ENCODE data around the gene DPP6.

DPP6 gene

DNA sequence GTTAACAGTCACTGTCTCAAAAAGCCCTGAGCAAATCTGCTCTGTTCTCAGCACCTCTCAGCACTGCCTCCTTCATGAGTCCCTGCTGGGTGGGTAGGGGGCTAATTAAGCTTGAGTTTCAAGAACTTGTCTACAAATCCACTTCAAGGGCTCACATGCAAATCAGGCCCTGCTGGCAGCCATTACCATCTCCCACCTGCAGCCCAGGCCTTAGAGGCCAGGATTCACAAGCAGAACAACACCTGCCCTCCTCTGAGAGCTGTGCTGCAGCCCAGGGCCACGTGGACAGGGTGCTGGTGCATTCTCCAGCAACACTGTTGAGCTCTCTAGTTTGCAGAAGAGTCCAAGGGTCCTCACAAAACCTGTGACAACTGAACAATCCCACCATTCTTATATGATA is 119.2 kb downstream of the DPP6 start:
- no peak overlapping the region for H3K4me3 ChIP-seq (ENCODE audit: low read depth, low read length)
- TF ChIP-seq, protein P1, sequence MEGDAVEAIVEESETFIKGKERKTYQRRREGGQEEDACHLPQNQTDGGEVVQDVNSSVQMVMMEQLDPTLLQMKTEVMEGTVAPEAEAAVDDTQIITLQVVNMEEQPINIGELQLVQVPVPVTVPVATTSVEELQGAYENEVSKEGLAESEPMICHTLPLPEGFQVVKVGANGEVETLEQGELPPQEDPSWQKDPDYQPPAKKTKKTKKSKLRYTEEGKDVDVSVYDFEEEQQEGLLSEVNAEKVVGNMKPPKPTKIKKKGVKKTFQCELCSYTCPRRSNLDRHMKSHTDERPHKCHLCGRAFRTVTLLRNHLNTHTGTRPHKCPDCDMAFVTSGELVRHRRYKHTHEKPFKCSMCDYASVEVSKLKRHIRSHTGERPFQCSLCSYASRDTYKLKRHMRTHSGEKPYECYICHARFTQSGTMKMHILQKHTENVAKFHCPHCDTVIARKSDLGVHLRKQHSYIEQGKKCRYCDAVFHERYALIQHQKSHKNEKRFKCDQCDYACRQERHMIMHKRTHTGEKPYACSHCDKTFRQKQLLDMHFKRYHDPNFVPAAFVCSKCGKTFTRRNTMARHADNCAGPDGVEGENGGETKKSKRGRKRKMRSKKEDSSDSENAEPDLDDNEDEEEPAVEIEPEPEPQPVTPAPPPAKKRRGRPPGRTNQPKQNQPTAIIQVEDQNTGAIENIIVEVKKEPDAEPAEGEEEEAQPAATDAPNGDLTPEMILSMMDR (IDR thresholded peaks at IDR 0.05; ENCODE audit: low read depth, low read length, missing control alignments), result no peak
- DNase-seq (ENCODE audit: low read depth), result no peak

DNA sequence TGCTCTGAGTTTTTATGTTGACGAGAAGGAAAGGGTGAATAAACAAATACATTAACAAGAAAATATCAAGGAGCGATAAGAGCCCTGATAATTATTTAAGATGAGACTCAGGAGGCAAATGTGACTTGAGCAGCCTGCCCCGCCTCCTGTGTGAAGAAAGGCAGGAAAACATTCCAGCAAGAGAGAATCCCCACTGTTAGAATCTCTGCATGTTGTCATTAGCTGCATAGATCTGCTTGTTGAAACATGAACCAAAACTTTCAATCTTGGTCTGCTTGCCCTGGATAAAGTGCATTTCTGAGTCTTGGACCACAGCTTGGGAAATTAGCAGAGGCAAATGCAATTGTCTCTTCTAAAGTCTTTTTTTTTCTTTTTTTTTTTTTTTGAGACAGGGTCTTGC is 120.0 kb downstream of the DPP6 start:
- H3K4me3 ChIP-seq (ENCODE audit: low read depth, low read length), result no peak overlapping the region
- TF ChIP-seq, protein P1 (IDR thresholded peaks at IDR 0.05; ENCODE audit: low read depth, low read length, missing control alignments), result no peak
- no peak for DNase-seq (ENCODE audit: low read depth)

DNA sequence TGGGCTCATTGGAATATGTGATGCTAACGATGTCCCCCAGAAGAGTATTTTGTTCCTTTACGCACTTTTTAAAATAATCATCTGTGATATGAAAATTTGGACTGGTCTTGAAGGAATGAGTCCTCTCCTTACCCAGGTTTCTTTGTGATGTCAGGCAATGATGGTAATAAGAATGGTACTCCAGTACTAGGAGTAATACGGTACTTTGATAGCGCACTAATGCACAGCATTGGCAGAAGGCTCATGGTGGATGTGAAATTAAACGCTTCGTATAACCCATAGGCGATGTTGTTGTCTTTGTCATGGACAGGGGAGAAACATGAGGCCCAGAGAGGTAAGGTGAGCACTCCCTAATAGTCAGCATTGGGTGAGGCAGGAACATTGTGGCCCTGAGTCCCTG is 125.4 kb downstream of the DPP6 start:
- DNase-seq (ENCODE audit: low read depth), result no peak
- TF ChIP-seq, protein P1 (IDR thresholded peaks at IDR 0.05; ENCODE audit: low read depth, low read length, missing control alignments), result no peak

DNA sequence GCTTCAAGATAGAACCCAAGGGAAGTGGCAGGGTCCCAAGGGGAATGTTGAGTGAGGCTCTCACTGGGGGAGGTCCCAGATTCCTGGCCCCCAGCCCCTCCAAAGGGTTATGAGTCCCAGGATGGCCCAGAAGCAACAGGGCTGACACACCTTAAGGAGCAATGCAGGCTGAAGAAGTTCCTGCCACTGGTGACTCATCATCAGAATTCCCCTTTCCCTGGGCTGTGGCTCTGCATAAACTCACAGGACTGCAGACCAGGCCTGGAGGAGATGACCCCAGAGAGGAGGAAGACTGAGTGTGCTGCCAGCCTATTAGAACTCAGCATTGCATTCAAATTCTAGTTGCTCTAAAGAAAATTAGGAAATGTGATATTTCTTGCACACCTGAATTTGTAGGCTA is 126.7 kb downstream of the DPP6 start:
- TF ChIP-seq, protein P1 (IDR thresholded peaks at IDR 0.05; ENCODE audit: low read depth, low read length, missing control alignments), result no peak
- no peak overlapping the region for H3K4me3 ChIP-seq (ENCODE audit: low read depth, low read length)
- no peak for DNase-seq (ENCODE audit: low read depth)

More for the DNA sequence above, 125.4 kb downstream of the DPP6 start:
- H3K4me3 ChIP-seq (ENCODE audit: low read depth, low read length), result no peak overlapping the region

DNA sequence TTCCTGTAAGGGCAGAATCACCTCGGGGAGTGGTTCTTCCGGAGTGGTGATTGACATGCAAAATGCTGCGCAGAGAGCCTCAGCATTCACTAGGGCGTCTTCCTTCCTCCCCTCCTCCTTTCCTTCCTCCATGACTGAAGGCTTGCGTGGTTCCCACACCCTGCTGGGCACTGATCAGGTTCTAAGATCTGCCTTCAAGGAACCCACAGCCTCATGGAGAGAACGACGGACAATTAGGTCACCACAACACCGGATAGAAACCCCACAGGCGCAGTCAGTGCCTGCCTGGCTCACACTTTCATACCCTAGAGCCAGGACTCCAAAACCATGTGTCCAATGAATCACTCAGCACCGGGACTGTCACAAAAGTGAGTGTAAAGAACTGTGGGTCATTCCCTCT is 131.3 kb downstream of the DPP6 start:
- H3K4me3 ChIP-seq (ENCODE audit: low read depth, low read length), result no peak overlapping the region
- TF ChIP-seq, protein P1 (IDR thresholded peaks at IDR 0.05; ENCODE audit: low read depth, low read length, missing control alignments), result no peak
- DNase-seq (ENCODE audit: low read depth), result no peak

DNA sequence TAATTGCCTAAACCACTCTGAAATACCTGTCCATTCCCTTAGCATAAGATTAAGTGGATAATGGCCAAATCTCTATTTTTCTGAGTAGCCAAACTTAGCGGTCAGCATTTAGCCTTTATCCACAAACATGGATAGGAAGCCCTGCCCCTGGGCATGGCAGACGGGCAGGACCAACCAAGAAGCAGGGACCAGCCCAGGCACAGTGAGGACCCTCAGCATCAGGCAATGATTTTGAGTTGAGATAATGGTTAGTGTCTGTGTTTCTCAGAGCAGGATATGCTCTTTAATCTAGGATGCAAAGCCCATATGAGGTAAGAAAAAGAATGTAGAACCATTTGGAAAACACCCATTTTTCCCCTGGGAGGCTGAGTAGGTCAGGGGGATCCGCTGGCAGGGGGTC is 131.7 kb downstream of the DPP6 start:
- DNase-seq (ENCODE audit: low read depth), result no peak
- no peak overlapping the region for H3K4me3 ChIP-seq (ENCODE audit: low read depth, low read length)
- TF ChIP-seq, protein P1 (IDR thresholded peaks at IDR 0.05; ENCODE audit: low read depth, low read length, missing control alignments), result no peak

DNA sequence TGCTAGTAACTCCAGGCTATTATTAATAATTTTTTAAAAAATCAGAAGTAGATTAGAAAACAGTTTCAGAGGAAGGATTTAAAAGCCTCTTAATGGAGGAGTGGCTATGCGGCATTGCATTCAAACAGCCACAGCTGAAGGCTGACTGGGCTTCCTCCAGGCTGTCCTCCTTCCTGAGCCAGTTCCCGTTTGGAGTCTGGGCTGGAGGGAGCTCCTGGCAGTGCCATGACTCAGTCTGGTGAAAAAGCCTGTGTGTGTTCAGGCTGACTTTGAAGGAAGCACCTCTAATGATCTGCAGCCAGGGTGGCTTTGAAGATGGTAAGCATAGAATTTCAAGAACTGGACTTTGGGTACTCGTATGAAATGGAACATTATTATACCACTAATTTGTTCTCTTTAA is 134.6 kb downstream of the DPP6 start:
- no peak overlapping the region for H3K4me3 ChIP-seq (ENCODE audit: low read depth, low read length)
- TF ChIP-seq, protein P1 (IDR thresholded peaks at IDR 0.05; ENCODE audit: low read depth, low read length, missing control alignments), result no peak
- no peak for DNase-seq (ENCODE audit: low read depth)
